MCF 10A (cell line): ENCODE data around the gene EVA1B. TPM values are rescaled to one million over a fixed set of nuclear protein-coding genes. Genes with fewer than 3 reads are reported as not detected.

Source experiments
- BruUV-seq: library from RNA; stranded (reverse); fragments of 400-500 nt; replicated peaks from 2 replicates; lab custom pipeline; 2021; lab: Mats Ljungman, UMichigan
- CTCF ChIA-PET: fragments of 300-600 bp; sonication (Branson Sonifier 250); formaldehyde crosslinking; extraction: SDS; loops from one replicate; lab custom pipeline; 2021; ENCODE audit warnings: antibody characterized with exemption, inconsistent platforms; lab: Yijun Ruan, JAX
- POLR2A ChIA-PET: fragments of 300-600, 350-650 bp; sonication (Branson Sonifier 250); formaldehyde crosslinking; extraction: SDS; loops from one replicate; lab custom pipeline; 2020; ENCODE audit warnings: antibody characterized with exemption, inconsistent platforms; lab: Yijun Ruan, JAX
- DNase-seq: peaks from one replicate; pipeline ENCODE4 v3.0.0-alpha.2; 2018; ENCODE audit not compliant: unreplicated experiment
- H3K27ac Mint-ChIP-seq: one replicate; pipeline ENCODE4 v1.8.0; 2022; ENCODE audit warnings: mild to moderate bottlenecking, low read depth, mixed read lengths; ENCODE audit not compliant: unreplicated experiment
- H3K27me3 Mint-ChIP-seq: one replicate; pipeline ENCODE4 v1.8.0; 2022; ENCODE audit warnings: mixed read lengths; ENCODE audit not compliant: insufficient read depth, unreplicated experiment
- H3K36me3 Mint-ChIP-seq: one replicate; pipeline ENCODE4 v1.8.0; 2022; ENCODE audit warnings: mild to moderate bottlenecking, moderate library complexity, mixed read lengths; ENCODE audit not compliant: insufficient read depth, unreplicated experiment
- H3K4me1 Mint-ChIP-seq: one replicate; pipeline ENCODE4 v1.8.0; 2022; ENCODE audit warnings: mixed read lengths; ENCODE audit not compliant: insufficient read depth, unreplicated experiment
- H3K4me3 Mint-ChIP-seq: one replicate; pipeline ENCODE4 v1.8.0; 2022; ENCODE audit warnings: mild to moderate bottlenecking, moderate library complexity, mixed read lengths; ENCODE audit not compliant: unreplicated experiment
- H3K9me3 Mint-ChIP-seq: one replicate; pipeline ENCODE4 v1.8.0; 2022; ENCODE audit warnings: mixed read lengths; ENCODE audit not compliant: unreplicated experiment
- CTCF ChIP-seq: fragments of 200-600 bp; IDR thresholded peaks from one replicate; pipeline ENCODE4 v1.8.0; 2022; ENCODE audit warnings: antibody characterized with exemption, mild to moderate bottlenecking; ENCODE audit not compliant: unreplicated experiment
- intact Hi-C: fragments of 100-400 bp; cut with micrococcal nuclease; formaldehyde crosslinking; loops from 2 replicates; pipeline ENCODE4 v1.14.1; 2022
- total RNA-seq: library from RNA; stranded (reverse); gene quantifications from 2 replicates; pipeline ENCODE4 v1.2.3, GENCODE V29; 2022

Gene EVA1B
- total RNA-seq, 1 experiment from 2014 or later = 4.8 TPM

- Mint-ChIP-seq H3K27me3 (no peaks in the 10 kb centered on the region), H3K4me1 (peaks cover 29% of the 10 kb centered on the region), H3K9me3 (no peaks in the 10 kb centered on the region), H3K4me3 (no peak overlapping the region), H3K27ac (peak overlapping the region; percentile 19), H3K36me3 (peaks cover 40% of the 10 kb centered on the region)
- ChIA-PET POLR2A (interaction anchor here (0.6 kb wide), 1 partner anchor 44 kb away, joined by 3 read pairs; no protein-coding TSS in a partner anchor), CTCF (interaction anchor here (1.9 to 6.0 kb wide), 2 partner anchors 12 to 13 kb away, joined by 6 to 97 read pairs; no protein-coding TSS in a partner anchor)
- intact Hi-C loops = no loop called here
- no peak for TF ChIP-seq CTCF
- DNase-seq = no peak
- no TSS peak for BruUV-seq
These were observed 31.0 kb upstream of the EVA1B start for GRCh38 chr1:36354486-36354885.

- POLR2A ChIA-PET = interaction anchor here (0.7 to 2.8 kb wide), 3 partner anchors 13 to 65 kb away, joined by 3 to 7 read pairs (median 4); no protein-coding TSS in a partner anchor
- Mint-ChIP-seq H3K4me3 (peak overlapping the region; percentile 47), H3K27me3 (no peaks in the 10 kb centered on the region), H3K36me3 (peaks cover 33% of the 10 kb centered on the region), H3K4me1 (peaks cover 38% of the 10 kb centered on the region), H3K9me3 (no peaks in the 10 kb centered on the region), H3K27ac (peak overlapping the region; percentile 82)
- DNase-seq = peak; percentile 45
- TF ChIP-seq CTCF = no peak
- BruUV-seq = no TSS peak
- intact Hi-C loops = no loop called here
- CTCF ChIA-PET = interaction anchor here (0.7 to 6.0 kb wide), 4 partner anchors 10 to 35 kb away, joined by 3 to 97 read pairs (median 12); no protein-coding TSS in a partner anchor
These were observed 29.7 kb upstream of the EVA1B start for GRCh38 chr1:36352910-36353878.

- intact Hi-C loops = no loop called here
- Mint-ChIP-seq H3K36me3 (peaks cover 34% of the 10 kb centered on the region), H3K27ac (peak overlapping the region; percentile 82), H3K4me3 (peak overlapping the region; percentile 47), H3K9me3 (no peaks in the 10 kb centered on the region), H3K4me1 (peaks cover 39% of the 10 kb centered on the region), H3K27me3 (no peaks in the 10 kb centered on the region)
- ChIA-PET POLR2A (interaction anchor here (0.6 to 3.9 kb wide), 6 partner anchors 14 to 583 kb away, joined by 3 to 48 read pairs (median 6); partner anchors contain the start of genes SH3D21 and STK40), CTCF (interaction anchor here (0.7 to 6.0 kb wide), 6 partner anchors 10 to 42 kb away, joined by 3 to 97 read pairs (median 5); no protein-coding TSS in a partner anchor)
- BruUV-seq = no TSS peak
- no peak for DNase-seq
- no peak for TF ChIP-seq CTCF
These were observed 28.9 kb upstream of the EVA1B start for GRCh38 chr1:36352125-36352909.
